NT2/D1 (cell line): ENCODE data around the gene PAOX.

Source experiments
- DNase-seq: peaks from one replicate; pipeline ENCODE4 v3.0.0-alpha.2; 2011; ENCODE audit warnings: low read depth, low spot score
- H3K27me3 ChIP-seq: 2 replicates; pipeline ENCODE4 v1.6.0; 2011; ENCODE audit warnings: mild to moderate bottlenecking; ENCODE audit not compliant: insufficient read length, insufficient read depth
- H3K36me3 ChIP-seq: 2 replicates; pipeline ENCODE4 v1.6.1; 2011; ENCODE audit warnings: mild to moderate bottlenecking, low read length, mixed read lengths; ENCODE audit not compliant: insufficient read depth, insufficient read length
- H3K4me1 ChIP-seq: 2 replicates; pipeline ENCODE4 v1.5.1; 2011; ENCODE audit not compliant: insufficient read depth, insufficient read length
- H3K4me3 ChIP-seq: 2 replicates; pipeline ENCODE4 v1.5.1; 2011; ENCODE audit warnings: low read depth; ENCODE audit not compliant: insufficient read length
- H3K9ac ChIP-seq: 2 replicates; pipeline ENCODE4 v1.6.0; 2011; ENCODE audit warnings: low read depth; ENCODE audit not compliant: insufficient read length
- H3K9me3 ChIP-seq: 2 replicates; pipeline ENCODE4 v1.5.1; 2011; ENCODE audit warnings: mild to moderate bottlenecking, low read length; ENCODE audit not compliant: insufficient read depth
- SUZ12 ChIP-seq: IDR thresholded peaks from 2 replicates; pipeline ENCODE4 v1.6.1; 2011; ENCODE audit not compliant: insufficient read length, insufficient read depth; ENCODE audit errors: extremely low read depth
- YY1 ChIP-seq: IDR thresholded peaks from 2 replicates; pipeline ENCODE4 v1.6.1; 2011; ENCODE audit not compliant: insufficient read length, insufficient read depth
- ZNF274 ChIP-seq: IDR thresholded peaks from 2 replicates; pipeline ENCODE4 v1.6.1; 2011; ENCODE audit warnings: mild to moderate bottlenecking, low read depth, low read length

PAOX gene

DNA sequence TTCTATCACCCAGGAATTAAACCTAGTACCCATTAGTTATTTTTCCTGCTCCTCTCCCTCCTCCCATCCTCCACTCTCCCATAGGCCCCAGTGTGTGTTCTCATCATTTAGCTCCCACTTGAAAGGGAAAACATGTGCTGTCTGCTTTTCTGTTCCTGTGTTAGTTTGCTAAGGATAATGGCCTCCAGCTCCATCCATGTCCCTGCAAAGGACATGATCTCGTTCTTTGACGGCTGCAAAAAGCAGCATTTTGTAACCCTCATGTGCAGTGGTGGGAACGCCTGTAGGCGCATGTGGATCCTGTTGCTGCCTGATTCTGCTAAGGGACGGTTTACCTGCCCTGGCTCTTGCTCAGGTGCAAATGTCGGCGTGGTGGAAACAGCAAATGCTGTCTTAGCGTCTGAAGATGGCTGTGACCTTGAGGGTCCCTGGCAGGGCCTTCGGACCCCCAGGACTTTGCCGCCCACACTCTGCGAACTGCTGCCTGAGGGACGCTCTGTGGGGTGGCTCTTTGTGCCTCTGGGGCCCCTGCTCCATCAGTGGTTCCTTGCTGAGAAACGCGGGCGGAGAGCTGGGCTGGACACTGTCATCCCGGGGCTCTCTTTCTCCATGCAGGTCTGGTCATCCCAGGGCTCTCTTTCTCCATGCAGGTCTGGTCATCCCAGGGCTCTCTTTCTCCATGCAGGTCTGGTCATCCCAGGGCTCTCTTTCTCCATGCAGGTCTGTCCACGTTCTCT, 9.3 kb downstream of the PAOX start:
- H3K4me1 ChIP-seq = peaks cover 2% of the 10 kb centered on the region
- no peak for DNase-seq
- no peaks in the 10 kb centered on the region for H3K9me3 ChIP-seq
- no peaks in the 10 kb centered on the region for H3K27me3 ChIP-seq
- H3K4me3 ChIP-seq = no peak overlapping the region
- H3K36me3 ChIP-seq = peaks cover 4% of the 10 kb centered on the region
- TF ChIP-seq SUZ12 (no peak), YY1 (no peak), ZNF274 (no peak)
- H3K9ac ChIP-seq = no peak overlapping the region

DNA sequence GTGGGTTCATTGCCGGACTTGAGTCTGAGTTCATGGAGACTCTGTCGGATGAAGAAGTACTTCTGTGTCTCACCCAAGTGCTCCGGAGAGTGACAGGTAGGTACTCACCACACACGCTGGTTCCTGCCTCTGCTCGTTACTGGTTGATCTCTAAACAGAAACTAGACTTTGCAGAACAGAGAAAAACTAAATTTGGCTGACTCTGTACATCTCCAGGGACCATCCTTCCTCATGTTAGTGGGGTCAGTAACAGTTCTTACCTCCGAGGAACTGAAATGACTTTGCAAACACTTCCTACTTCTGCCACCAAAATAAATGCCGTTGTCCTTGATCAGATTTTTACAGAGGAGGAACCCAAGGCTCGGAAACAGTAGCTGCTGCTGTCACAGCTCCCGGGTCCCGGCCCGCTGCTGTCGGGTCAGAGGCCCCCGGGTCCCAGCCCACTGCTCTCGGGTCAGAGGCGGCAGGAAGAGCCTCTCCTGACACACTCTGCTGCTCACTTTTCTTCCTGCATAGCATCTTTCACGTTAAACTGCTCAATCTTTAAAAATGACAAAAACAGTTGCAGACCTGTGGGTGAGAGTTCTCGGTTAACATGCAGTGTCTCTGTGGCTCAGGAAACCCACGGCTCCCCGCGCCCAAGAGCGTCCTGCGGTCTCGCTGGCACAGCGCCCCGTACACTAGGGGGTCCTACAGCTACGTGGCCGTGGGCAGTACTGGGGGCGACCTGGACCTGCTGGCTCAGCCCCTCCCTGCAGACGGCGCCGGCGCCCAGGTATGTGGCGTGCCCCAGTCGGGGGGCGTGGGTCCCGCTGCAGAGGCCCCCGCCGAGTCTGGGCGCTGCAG, 10.1 kb downstream of the PAOX start:
- H3K9ac ChIP-seq = no peak overlapping the region
- H3K36me3 ChIP-seq = no peaks in the 10 kb centered on the region
- TF ChIP-seq SUZ12 (no peak), ZNF274 (no peak), YY1 (no peak)
- H3K9me3 ChIP-seq = no peaks in the 10 kb centered on the region
- no peak overlapping the region for H3K4me3 ChIP-seq
- H3K4me1 ChIP-seq = peaks cover 2% of the 10 kb centered on the region
- no peak for DNase-seq
- H3K27me3 ChIP-seq = no peaks in the 10 kb centered on the region

- no peaks in the 10 kb centered on the region for H3K9me3 ChIP-seq
- H3K9ac ChIP-seq = no peak overlapping the region
- TF ChIP-seq YY1 (no peak), SUZ12 (no peak)
- no peaks in the 10 kb centered on the region for H3K27me3 ChIP-seq
- peaks cover 2% of the 10 kb centered on the region for H3K4me1 ChIP-seq
- no peak overlapping the region for H3K4me3 ChIP-seq
- peaks cover 5% of the 10 kb centered on the region for H3K36me3 ChIP-seq
- no peak for DNase-seq
These were observed 11.7 kb downstream of the PAOX start for GRCh38 chr10:133390597-133391248.

DNA sequence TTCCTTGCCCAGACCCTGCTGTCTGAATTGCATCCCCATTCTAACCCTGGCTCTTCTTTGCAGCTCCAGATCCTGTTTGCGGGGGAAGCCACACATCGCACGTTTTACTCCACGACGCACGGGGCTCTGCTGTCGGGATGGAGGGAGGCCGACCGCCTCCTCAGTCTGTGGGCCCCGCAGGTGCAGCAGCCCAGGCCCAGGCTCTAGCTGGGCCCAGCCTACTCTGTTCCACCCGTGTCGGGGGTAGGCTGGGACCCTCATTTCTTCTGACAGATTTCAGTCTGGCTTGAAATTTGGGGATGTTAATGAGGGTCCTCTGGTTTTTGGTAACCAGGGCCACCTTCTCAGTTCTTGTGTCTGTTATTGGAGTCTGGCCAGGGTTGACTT, 12.2 kb downstream of the PAOX start:
- peaks cover 10% of the 10 kb centered on the region for H3K36me3 ChIP-seq
- H3K27me3 ChIP-seq = no peaks in the 10 kb centered on the region
- peaks cover 2% of the 10 kb centered on the region for H3K4me1 ChIP-seq
- no peak for DNase-seq
- TF ChIP-seq ZNF274 = no peak
- no peak for TF ChIP-seq YY1
- no peak for TF ChIP-seq SUZ12
- H3K9me3 ChIP-seq = no peaks in the 10 kb centered on the region
- H3K9ac ChIP-seq = no peak overlapping the region
- H3K4me3 ChIP-seq = no peak overlapping the region

DNA sequence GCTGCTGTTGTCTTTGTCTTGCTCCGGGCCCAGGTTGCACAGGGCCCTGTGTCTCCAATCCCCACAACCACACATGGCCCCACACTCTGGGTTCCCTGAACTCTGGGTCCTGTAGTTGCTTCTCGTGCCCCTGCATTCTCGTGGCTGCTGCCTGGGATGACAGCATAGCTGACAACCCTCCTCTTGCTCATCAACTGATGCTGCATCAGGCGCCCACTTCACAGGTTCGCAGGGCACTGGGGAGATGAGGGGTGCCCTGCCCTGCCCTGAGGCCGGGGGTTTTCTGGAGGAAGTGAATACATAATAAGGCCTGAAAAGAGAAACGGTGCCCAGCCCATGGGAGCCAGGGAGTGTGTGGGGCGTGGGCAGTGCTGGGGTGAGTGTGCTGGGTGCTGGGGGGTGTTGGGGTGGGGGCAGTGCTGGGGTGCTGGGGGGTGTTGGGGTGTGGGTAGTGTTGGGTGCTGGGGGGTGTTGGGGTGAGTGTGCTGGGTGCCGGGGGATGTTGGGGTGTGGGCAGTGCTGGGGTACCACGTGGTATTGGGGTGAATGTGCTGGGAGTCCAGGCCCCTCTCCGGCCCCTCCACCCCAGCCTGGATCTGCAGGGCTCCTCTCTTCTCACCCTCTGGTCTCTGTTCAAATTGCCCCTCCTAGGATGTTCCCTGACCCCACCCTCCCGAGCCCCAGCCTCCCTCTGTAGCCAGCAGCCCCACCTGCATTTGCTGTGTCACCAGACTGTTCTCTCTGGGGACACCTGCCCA, 12.9 kb downstream of the PAOX start:
- H3K4me3 ChIP-seq = no peak overlapping the region
- H3K9ac ChIP-seq = peak overlapping the region; percentile 42
- no peak for DNase-seq
- no peaks in the 10 kb centered on the region for H3K9me3 ChIP-seq
- peaks cover 16% of the 10 kb centered on the region for H3K36me3 ChIP-seq
- no peak for TF ChIP-seq SUZ12
- no peak for TF ChIP-seq YY1
- TF ChIP-seq ZNF274 = no peak
- H3K4me1 ChIP-seq = peaks cover 2% of the 10 kb centered on the region
- no peaks in the 10 kb centered on the region for H3K27me3 ChIP-seq

- Histone ChIP-seq H3K27me3 (no peaks in the 10 kb centered on the region), H3K4me3 (no peak overlapping the region), H3K36me3 (peaks cover 28% of the 10 kb centered on the region), H3K9ac (no peak overlapping the region), H3K9me3 (no peaks in the 10 kb centered on the region), H3K4me1 (peaks cover 2% of the 10 kb centered on the region)
- no peak for DNase-seq
- TF ChIP-seq SUZ12 (no peak), ZNF274 (no peak), YY1 (no peak)
These were observed 14.5 kb downstream of the PAOX start for GRCh38 chr10:133393401-133394063.
